ENCODE results near the gene HYI. TPM values are rescaled to one million over a fixed set of nuclear protein-coding genes. Genes with fewer than 3 reads are reported as not detected.

Gene HYI
- total and polyA plus RNA-seq, 2 donors, result 10.8 to 23.0 TPM

- 100% methylated on average over 6 of the region's 6 CpGs for WGBS
- Histone ChIP-seq H3K27me3 (ENCODE audit: control insufficient read depth in 2 of 2, insufficient read depth in 1 of 2, low read length in 1 of 2) (no peaks in the 10 kb centered on the region), H3K4me1 (ENCODE audit: control insufficient read depth in 2 of 2, insufficient read depth in 2 of 2, low read length in 2 of 2) (no peaks in the 10 kb centered on the region), H3K4me3 (ENCODE audit: low read length in 2 of 2) (no peak overlapping the region), H3K36me3 (ENCODE audit: control insufficient read depth in 2 of 2, insufficient read depth in 2 of 2, low read length in 1 of 2) (peaks cover 49 to 53% of the 10 kb centered on the region in 2 donors), H3K9me3 (ENCODE audit: control insufficient read depth in 2 of 2, insufficient read depth in 1 of 2, low read length in 1 of 2) (no peaks in the 10 kb centered on the region), H3K27ac (ENCODE audit: low read depth in 1 of 2, low read length in 1 of 2) (no peak overlapping the region)
- DNase-seq (ENCODE audit: low read depth in 6 of 9, low spot score in 9 of 9), result no peak
These were observed 49.4 kb downstream of the HYI start for GRCh38 chr1:43404353-43404752.

- H3K27me3 ChIP-seq (ENCODE audit: control insufficient read depth in 2 of 2, insufficient read depth in 1 of 2, low read length in 1 of 2), result no peaks in the 10 kb centered on the region
- no peaks in the 10 kb centered on the region for H3K4me1 ChIP-seq (ENCODE audit: control insufficient read depth in 2 of 2, insufficient read depth in 2 of 2, low read length in 2 of 2)
- WGBS, result 91% methylated on average over 6 of the region's 6 CpGs
- no peak overlapping the region for H3K4me3 ChIP-seq (ENCODE audit: low read length in 2 of 2)
- no peaks in the 10 kb centered on the region for H3K9me3 ChIP-seq (ENCODE audit: control insufficient read depth in 2 of 2, insufficient read depth in 1 of 2, low read length in 1 of 2)
- no peak overlapping the region for H3K27ac ChIP-seq (ENCODE audit: low read depth in 1 of 2, low read length in 1 of 2)
- DNase-seq (ENCODE audit: low read depth in 6 of 9, low spot score in 9 of 9), result no peak
- H3K36me3 ChIP-seq (ENCODE audit: control insufficient read depth in 2 of 2, insufficient read depth in 2 of 2, low read length in 1 of 2), result peaks cover 38% of the 10 kb centered on the region in 2 donors
These were observed 51.5 kb downstream of the HYI start for GRCh38 chr1:43402089-43402865.

Other genes with a start within 250 kb of the HYI start
- 0.42 TPM for gene TMEM125, start 183.9 kb downstream of the HYI start, total RNA-seq
- 2.4 TPM for gene TMEM125, start 183.9 kb downstream of the HYI start, polyA plus RNA-seq
- gene C1orf210, start 168.3 kb downstream of the HYI start, total RNA-seq, result 0.66 TPM
- 3.1 TPM for gene C1orf210, start 168.3 kb downstream of the HYI start, polyA plus RNA-seq
- 4.8 TPM for gene TIE1, start 152.9 kb downstream of the HYI start, total RNA-seq
- gene TIE1, start 152.9 kb downstream of the HYI start, polyA plus RNA-seq, result 8.3 TPM
- gene MPL, start 116.1 kb downstream of the HYI start, total RNA-seq, result 0.05 TPM
- 0.02 TPM for gene MPL, start 116.1 kb downstream of the HYI start, polyA plus RNA-seq
- gene CDC20, start 95.0 kb downstream of the HYI start, total RNA-seq, result 68.1 TPM
- gene CDC20, start 95.0 kb downstream of the HYI start, polyA plus RNA-seq, result 14.1 TPM
- 26.1 TPM for gene ELOVL1, start 85.9 kb downstream of the HYI start, total RNA-seq
- 44.8 TPM for gene ELOVL1, start 85.9 kb downstream of the HYI start, polyA plus RNA-seq
- gene MED8, start 64.1 kb downstream of the HYI start, total RNA-seq, result 25.2 TPM
- 32.3 TPM for gene MED8, start 64.1 kb downstream of the HYI start, polyA plus RNA-seq
- gene SZT2, start 64.0 kb downstream of the HYI start, total RNA-seq, result 8.8 TPM
- gene SZT2, start 64.0 kb downstream of the HYI start, polyA plus RNA-seq, result 19.9 TPM
- 26.0 TPM for gene PTPRF, start 77.0 kb upstream of the HYI start, total RNA-seq
- gene PTPRF, start 77.0 kb upstream of the HYI start, polyA plus RNA-seq, result 40.6 TPM
- 23.3 TPM for gene KDM4A, start 196.2 kb upstream of the HYI start, total RNA-seq
- gene KDM4A, start 196.2 kb upstream of the HYI start, polyA plus RNA-seq, result 12.2 TPM

All from thymus (tissue), 11 donors.